HG03135 (cell line): ENCODE results near the gene KANK4.
"Not testable (repeated sequence)": the region's sequence is repeated elsewhere in the genome, so short reads cannot be mapped to it uniquely, and the experiment has no call there.

ENCODE experiments used
- ATAC-seq: cut with Tn5 transposase; IDR thresholded peaks from one replicate; pipeline ENCODE4 v1.9.1; 2021; ENCODE audit warnings: mild to moderate bottlenecking, moderate library complexity; ENCODE audit not compliant: unreplicated experiment

Gene KANK4

DNA sequence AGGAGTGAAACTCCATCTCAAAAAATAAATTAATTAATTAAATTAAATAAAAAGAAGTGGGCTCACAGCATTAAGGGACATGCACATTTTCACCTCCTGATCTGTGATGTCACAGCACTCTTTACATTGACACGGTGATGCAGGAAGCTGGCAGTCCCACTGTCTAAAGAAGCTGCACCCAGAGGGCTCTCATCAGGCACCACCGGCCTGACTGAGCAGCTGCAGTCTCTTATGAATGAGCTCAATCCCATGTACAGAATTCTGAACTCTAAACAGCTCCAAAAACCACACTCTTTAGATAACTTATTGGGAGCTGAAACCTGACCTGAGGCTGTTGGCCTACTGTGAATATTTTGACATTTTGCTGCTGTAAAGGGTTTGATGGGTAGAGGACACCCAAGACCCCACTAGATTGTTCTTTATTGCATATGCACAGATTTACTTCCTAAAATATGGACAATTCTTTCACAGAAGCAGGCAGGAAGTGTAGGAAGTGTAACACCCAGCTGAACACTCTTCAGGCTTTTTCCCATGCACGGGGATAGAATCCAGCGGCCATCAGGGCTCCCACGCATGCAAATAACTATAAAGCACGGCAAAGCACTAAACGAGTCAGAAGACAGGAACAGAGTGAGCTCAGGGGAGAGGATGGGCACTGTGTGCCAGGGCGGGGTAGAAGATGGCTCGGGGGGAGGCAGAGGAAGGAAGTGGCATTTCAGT, 78.4 kb downstream of the KANK4 start:
- no peak for ATAC-seq

DNA sequence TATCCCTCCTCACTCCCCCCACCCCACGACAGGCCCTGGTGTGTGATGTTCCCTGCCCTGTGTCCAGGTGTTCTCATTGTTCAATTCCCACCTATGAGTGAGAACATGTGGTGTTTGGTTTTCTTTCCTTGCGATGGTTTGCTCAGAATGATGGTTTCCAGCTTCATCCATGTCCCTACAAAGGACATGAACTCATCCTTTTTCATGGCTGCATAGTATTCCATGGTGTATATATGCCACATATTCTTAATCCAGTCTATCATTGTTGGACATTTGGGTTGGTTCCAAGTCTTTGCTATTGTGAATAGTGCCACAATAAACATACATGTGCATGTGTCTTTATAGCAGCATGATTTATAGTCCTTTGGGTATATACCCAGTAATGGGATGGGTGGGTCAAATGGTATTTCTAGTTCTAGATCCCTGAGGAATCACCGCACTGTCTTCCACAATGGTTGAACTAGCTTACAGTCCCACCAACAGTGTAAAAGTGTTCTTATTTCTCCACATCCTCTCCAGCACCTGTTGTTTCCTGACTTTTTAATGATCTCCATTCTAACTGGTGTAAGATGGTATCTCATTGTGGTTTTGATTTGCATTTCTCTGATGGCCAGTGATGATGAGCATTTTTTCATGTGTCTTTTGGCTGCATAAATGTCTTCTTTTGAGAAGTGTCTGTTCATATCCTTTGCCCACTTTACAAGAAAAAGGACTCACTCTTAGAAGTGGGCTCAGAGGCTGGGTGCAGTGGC, 79.4 kb downstream of the KANK4 start:
- not testable (repeated sequence) for ATAC-seq

DNA sequence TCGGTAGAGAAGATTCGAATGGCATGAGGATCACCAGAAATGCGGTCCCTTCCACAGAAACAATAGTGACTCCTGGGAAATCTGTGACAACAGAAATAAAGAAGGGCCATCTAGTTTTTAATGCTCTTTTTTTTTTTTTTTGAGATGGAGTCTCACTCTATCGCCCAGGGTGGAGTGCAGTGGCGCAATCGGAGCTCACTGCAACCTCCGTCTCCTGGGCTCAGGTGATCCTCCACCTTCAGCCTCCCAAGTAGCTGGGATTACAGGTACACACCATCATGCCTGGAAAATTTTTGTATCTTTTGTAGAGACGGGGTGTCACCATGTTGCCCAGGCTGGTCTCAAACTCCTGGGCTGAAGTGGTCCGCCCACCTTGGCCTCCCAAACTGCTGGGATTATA, 80.7 kb downstream of the KANK4 start:
- ATAC-seq: no peak

DNA sequence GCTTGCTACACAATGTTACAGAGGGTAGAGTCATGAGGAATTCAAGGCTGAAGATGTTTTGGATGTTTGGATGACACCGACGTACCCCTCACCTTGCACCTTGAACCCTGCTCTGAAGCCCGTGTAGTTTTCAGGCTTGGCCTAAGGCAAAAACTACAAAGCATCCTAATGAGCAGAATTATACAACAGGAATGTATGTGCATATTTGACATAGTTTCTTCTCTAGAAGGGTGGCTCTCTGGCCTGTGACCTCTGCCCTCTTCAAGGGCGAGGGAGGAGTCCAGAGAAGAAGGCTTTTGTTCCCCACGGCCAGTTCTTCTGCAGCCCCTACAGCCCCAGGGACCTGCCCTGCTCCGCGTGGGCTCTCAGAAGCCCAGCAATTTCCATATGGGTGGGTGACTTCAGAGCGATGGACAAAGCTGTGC, 81.3 kb downstream of the KANK4 start:
- ATAC-seq: no peak

DNA sequence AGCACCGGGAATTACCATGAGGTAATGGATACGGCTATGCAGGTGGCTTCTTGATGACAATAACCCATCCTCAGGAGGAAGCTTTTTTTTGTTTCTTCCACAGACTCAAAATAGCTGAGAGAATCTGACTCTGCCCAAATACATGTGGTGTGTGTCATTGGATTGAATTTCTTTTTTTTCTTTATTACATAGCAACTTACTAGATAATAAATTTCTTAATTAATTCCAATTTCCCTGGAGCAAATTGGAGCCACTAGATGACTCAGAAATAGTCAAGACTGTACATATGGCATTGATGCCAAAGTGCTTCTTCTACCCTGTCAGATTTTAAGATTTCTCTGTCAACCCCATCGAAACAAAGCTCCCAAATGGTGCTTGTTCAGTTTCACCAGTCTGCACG, 81.9 kb downstream of the KANK4 start:
- ATAC-seq: no peak

DNA sequence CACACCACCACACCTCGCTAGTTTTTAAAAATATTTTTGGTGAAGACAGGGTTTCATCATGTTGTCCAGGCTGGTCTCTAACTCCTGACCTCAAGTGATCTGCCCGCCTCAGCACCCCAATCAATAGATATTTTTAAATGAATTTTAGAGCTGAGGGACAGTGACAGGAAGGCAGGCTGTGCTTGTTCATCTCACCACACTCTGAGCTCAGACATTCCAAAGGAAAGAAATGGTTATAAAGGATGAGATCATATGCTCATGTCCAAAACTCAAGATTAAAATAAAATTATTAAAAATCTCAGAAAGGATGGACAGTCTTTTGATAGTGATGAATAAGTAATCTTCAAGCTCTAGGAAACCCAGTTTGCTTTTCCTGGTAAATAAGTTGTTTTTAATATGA, 83.7 kb downstream of the KANK4 start:
- no peak for ATAC-seq

DNA sequence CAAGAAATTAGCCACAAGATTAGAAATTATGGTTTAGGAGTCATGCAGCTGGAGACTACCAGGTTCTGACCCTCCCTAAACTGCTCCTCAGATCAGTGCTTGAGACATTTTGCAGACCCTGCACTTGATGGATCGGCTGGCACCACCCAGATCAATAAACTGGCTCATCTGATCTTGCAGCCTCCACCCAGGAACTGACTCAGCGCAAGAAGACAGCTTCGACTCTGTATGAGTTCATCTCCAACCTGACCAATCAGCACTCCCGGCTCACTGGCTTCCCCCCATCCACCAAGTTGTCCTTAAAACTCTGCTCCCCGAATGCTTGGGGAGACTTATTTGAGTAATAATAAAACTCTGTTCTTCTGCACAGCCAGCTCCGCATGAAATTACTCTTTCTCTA, 84.5 kb downstream of the KANK4 start:
- ATAC-seq: no peak

- ATAC-seq: no peak
These were observed 85.2 kb downstream of the KANK4 start for GRCh38 chr1:62233926-62234450.

DNA sequence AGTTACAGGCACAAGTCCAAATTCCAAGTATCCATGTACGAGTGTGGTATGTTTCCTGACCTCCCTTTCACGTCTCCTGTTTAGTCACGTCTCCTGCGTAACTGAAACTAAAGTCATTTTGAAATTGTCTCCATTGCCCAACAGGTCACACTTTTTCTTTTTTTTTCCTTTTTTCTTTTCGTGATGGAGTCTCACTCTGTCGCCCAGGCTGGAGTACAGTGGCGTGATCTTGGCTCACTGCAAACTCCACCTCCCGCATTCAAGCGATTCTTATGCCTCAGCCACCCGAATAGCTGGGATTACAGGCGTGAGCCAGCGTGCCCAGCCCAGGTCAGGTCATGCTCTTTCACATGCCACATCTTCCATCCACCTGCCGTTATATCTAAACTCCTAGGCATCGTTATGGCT, 86.4 kb downstream of the KANK4 start:
- no peak for ATAC-seq

DNA sequence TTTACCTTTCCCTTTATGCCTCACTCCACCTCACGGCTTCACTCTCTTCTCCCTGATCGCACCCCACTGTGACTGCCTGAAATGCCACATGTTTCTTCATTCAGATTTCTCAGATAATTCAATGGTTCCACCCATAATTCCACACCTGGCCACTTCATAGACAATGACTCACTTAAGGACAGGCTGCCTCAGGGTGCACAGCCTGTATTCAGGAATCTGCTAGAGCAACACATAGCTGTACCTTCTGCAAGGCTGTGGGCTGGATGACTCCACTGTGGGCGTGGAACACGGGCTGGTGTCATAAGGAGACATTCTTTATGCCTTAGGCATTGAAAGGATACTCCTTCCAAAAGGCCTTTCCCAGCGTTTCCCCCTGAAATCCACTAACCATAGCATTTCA, 88.5 kb downstream of the KANK4 start:
- ATAC-seq: no peak

- no peak for ATAC-seq
These were observed 89.3 kb downstream of the KANK4 start for GRCh38 chr1:62229932-62230331.

- no peak for ATAC-seq
These were observed 89.8 kb downstream of the KANK4 start for GRCh38 chr1:62229468-62229867.

GRCh38 chr1:62228883-62229187, 90.4 kb downstream of the KANK4 start:
- no peak for ATAC-seq

GRCh38 chr1:62228136-62228882, 90.9 kb downstream of the KANK4 start:
- no peak for ATAC-seq

GRCh38 chr1:62227496-62227895, 91.7 kb downstream of the KANK4 start:
- no peak for ATAC-seq

- no peak for ATAC-seq
These were observed 95.1 kb downstream of the KANK4 start for GRCh38 chr1:62224182-62224581.

GRCh38 chr1:62222321-62222720, 96.9 kb downstream of the KANK4 start:
- ATAC-seq: no peak

DNA sequence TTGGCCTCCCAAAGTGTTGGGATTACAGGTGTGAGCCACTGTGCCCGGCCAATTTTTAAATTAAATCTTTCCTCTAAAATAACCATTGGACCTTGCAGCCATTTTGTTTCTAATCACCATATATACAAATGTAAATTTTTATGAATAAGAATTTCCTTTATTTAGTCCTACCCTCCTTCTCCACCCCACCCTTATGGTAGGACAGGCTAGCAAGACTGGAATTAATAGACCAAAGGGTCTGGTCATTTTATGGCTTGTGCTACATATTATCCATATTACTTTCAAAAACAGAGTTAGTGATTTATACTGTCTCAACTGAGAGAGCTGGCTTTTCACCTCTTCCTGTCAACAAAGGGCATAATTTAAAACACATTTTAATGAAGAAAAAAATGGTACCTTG, 98.1 kb downstream of the KANK4 start:
- no peak for ATAC-seq

GRCh38 chr1:62220456-62220855, 98.8 kb downstream of the KANK4 start:
- not testable (repeated sequence) for ATAC-seq

DNA sequence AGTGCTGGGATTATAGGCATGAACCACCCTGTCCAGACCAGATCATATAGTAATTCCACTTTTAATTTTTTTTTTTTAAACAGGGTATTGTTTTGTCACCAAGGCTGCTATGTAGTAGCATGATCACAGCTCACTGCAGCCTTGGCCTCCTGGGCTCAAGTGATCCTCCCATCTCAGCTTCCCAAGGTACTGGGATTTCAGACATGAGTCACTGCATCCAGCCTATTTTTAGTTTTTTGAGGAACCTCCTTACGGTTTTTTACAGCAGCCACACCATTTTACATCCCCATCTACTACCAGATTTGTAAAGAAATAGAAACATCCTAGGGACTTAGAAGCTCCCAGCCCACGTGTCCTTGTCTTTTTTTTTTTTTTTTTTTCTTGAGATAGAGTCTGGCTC, 100.6 kb downstream of the KANK4 start:
- no peak for ATAC-seq

DNA sequence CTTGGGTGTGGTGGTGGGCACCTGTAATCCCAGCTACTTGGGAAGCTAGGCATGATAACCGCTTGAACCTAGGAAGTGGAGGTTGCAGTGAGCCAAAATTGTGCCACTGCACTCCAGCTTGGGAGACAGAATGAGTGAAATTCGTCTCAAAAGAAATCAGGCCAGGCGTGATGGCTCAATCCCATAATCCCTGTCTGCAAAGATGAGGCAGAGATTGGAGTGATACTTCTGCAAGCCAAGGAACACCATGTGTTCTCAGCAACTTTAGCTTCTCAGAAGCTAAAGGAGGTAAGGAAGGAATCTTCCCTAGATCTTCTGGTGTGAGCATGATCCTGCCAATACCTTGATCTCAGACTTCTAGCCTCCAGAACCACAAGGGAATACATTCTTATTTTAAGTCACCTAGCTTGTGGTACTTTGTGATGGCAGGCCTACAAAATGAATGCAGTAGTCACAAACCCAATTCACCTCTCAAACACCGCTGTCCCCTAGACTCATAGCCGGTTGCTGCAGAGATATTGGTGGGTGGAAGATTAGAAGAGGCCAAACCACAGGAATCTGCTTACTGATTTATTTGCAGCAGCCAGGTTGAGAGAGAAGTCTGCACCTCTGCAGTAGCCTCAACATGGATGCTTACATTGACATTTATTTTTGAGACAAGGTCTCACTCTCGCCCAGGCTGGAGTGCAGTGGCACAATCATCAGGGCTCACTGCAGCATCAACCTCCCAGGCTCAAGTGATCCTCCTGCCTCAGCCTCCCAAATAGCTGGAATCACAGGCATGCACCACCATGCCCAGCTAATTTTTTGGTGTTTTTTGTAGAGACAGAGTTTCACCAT, 105.9 kb downstream of the KANK4 start:
- ATAC-seq: no peak
